NCI-H2171 treated with DMSO at 0.1 percent for 48 hours (cell line): ENCODE measurements around the gene LDHD.

ENCODE experiments used
- DNase-seq: peaks from one replicate; lab custom pipeline; 2025; lab: John Stamatoyannopoulos, UW

Gene LDHD

GRCh38 chr16:75114946-75115825, 1.4 kb downstream of the LDHD start:
- no peak for DNase-seq

GRCh38 chr16:75114179-75114945, 2.2 kb downstream of the LDHD start:
- no peak for DNase-seq

- DNase-seq: no peak
These were observed 2.9 kb downstream of the LDHD start for GRCh38 chr16:75113541-75114121.

- peak; percentile 6 for DNase-seq
These were observed 3.7 kb downstream of the LDHD start for GRCh38 chr16:75112734-75113491.

DNA sequence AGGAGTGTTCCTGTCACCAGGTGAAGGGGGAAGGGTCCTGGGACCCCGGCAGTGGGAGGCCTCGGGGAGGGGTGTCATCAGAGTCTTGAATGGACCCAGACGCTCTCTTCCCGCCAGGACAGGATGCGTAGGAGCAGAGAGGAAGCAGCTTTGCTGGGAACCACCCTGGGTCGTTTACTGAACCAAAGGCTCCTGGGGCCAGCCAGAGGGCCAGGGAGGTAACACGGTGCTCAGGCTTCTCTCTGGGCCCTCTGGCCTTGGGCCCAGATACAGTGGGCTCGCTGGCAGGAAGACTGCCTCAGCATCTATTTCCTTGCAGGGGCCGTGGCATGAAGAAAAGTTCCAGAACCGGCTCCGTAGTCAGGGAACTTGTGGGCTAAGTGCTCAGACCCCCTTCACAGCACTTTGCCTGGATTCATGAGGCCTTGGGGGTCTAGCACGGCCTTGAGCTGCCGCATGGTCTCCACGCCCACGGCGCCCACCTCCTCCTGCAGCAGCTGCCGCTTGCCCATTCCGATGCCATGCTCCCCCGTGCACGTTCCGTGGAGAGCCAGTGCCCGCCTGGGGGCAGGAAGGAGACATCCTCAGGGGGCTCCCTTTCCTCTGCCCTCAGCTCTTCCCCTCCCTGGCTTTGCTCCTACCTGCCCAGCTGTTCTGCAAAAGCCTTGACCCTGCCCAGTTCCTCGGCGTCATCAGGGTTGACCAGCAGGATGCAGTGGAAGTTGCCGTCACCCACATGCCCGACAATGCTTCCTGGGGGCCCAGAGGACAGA, 4.4 kb downstream of the LDHD start:
- DNase-seq: no peak

DNA sequence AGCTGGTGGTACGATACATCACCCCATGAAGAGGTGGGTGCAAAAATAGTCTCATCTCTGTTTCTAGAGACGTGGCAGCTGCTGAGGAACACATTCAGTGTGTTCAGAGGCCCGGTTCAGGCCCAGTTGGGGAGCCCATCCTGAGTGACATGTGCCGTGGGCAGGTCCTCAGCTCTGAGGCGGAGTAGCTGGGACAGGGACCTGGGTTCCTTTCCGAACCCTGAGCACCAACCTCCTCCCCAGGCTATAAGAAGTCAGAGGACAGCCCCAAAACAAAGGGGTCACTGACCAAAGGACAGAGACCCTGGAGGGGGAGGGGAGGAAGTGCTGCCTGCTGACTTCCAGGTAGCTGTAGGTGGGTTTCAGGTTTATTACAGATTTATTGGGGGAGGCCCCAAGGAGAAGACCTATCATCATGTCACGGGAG, 5.1 kb downstream of the LDHD start:
- DNase-seq: no peak

GRCh38 chr16:75110637-75111513, 5.7 kb downstream of the LDHD start:
- peak; percentile 85 for DNase-seq

GRCh38 chr16:75109732-75110243, 6.8 kb downstream of the LDHD start:
- no peak for DNase-seq

DNA sequence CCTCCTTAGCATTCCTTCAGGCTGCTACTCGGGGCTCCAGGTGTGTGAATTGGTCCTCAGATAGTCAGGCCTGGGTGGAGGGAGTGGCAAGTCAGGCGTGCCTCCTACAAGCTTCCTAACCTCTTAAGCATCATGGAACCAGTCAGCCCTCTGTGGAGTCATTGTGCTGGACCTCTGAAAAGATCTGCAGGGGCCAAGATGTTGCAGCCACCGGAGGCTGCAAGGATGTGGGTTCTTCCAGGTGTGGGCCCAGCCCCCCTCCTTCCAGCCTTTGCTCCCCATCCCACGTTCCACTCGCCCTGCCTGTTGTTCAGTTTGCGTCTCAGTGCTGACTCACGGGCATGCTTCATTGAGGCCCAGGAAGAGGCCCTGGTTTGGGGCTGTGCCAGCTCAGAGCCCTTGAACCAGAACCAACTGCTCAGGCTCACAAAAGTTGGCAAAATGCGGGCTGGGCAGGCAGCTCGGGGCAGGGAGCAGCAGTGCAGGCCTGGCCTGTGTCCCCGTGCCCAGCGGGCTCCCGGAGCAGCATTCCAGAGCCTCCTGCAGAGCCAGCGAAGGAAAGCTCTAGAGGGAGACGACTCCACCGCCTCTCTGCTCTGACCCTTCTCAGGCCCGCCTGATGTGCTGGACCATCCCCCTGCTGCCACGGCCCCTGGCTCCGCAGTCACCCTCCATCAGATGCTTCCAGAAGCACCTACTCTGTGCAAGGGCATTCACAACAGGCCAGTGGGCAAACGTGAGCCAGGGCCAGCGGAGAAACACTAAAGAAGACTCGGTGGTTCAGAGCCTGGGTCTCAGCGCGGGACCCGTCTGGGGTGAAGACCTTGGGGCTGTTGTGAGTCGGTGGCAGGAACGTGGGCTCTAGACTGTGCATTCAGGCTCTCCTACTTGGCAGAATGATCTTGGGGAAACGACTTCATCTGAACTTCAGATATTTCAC, 7.5 kb downstream of the LDHD start:
- no peak for DNase-seq

DNA sequence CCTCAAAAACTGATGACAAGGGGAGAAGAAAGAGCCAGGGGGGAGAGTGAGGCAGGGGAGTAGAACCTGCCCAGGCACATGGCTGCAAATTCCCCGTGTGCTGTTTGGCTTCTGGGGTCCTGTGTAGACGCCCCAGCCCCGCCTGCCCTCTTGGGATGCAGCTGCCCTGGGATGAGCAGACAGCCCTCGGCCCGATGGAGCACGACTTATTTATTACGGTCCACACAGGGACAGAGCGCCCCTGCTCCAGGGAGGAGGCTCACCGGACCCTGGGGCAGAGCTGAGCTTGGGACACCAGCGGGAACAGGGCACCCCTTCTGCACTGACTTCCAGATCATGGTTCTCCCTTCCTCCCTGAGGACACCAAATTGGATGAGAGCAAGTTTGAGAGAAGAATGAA, 9.1 kb downstream of the LDHD start:
- DNase-seq: no peak

- no peak for DNase-seq
These were observed 10.0 kb downstream of the LDHD start for GRCh38 chr16:75106351-75107274.

DNA sequence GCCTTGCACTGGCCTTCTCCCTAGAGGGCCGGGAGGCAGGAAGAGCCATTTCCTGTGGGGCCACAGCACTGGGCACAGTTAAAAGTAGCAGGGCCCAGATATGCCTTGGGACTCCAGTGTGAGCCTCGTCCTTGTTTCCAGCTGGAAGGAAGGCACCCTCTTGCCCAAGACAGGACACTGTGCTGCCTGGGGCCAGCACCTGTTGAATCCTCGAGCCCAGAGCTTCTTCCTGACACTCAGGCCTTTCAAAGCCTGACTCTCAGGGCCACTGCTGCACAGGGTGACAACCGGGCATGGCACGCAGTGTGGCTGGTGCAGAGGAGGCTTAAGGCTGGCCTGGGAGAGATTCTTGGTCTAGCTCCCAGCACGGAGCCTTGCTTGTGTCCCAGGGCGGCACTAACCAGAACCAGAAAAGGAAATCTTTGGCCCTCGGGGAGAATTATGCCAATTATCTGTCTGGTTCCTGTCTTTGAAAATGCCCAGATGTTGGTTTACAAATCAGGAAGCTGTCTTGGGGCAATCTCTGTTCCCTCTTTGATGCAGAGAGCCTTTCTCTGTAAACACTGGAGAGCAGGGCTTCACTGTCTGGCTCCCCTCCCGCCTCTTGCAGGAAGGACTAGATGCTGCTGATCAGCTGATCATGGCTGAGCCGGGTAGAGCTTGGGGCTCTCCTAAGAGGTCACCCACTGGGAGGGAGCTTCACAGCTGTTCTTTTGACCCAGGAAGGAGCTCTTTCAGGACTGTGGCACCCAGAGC, 11.1 kb downstream of the LDHD start:
- DNase-seq: no peak

- no peak for DNase-seq
These were observed 11.7 kb downstream of the LDHD start for GRCh38 chr16:75104836-75105235.

DNA sequence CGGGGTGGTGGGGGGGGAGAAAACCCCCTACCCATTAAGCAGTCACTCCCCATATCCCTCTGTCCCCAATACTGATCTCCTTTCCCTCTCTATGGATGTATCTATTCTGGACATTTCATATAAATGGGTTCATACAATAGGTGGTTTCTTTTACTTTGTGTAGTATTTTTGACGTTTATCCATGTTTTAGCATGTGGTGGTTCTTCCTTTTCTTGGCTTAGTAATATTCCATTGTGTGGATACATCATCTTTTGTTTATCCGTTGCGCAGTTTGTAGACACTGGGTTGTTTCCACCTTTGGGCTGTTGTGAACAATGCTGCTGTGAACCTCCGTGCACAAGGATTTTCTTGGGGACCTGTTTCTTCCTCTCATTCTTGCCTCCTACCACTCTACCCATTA, 12.6 kb downstream of the LDHD start:
- no peak for DNase-seq

DNA sequence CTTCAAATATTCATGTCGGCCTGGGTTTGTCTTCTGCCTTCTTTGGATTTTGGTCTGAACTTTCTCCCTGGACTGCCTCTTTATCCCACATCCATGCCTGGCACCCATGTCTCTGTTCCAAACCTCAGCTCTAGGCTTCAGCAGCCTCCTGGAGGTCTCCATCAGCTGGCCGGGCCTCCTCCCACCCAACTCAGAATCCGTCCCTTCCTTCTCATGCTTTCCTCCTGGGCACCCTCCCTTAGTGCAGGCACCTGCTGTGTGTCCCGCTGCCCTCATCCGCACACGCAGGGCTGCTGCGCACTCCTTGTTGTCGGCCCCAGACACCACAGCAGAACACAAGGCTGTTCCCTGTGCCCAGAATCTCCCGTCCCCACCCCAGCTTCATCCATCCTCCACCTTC, 14.0 kb downstream of the LDHD start:
- DNase-seq: no peak

GRCh38 chr16:75101635-75102034, 14.9 kb downstream of the LDHD start:
- DNase-seq: no peak

GRCh38 chr16:75100603-75100990, 16.0 kb downstream of the LDHD start:
- DNase-seq: no peak
